VCaP (cell line): ENCODE data around the gene ATP11A.
A peak's percentile ranks its signal among the peaks of the same experiment; 100 is the strongest.

ENCODE experiments used
- H3K27ac ChIP-seq: fragments of 450-650 bp; 2 replicates; pipeline ENCODE4 v1.5.1; 2017
- TF ChIP-seq, protein P1 (sequence below): fragments of 450-650 bp; conservative IDR thresholded peaks from 2 replicates; pipeline ENCODE4 v1.5.1; 2017; ENCODE audit warnings: mild to moderate bottlenecking, moderate library complexity

ATP11A gene

DNA sequence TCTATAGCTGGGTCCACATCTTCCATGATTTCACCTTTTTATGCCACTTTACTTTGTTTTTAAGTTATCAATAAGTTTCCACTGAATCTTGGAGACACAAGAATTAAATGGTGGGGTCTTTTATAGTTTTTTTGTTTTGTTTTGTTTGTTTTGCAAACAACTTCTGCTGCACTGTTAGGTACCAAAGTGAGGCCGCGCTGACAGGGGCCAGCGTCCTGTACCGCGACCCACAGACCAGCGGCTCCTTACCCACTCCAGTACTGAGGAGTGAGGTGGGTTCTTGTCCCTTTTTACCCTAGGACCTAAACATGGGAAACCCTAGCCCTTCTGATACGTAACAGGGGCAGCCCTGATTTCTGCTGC lies 203.3 kb downstream of the ATP11A start:
- TF ChIP-seq, protein P1, sequence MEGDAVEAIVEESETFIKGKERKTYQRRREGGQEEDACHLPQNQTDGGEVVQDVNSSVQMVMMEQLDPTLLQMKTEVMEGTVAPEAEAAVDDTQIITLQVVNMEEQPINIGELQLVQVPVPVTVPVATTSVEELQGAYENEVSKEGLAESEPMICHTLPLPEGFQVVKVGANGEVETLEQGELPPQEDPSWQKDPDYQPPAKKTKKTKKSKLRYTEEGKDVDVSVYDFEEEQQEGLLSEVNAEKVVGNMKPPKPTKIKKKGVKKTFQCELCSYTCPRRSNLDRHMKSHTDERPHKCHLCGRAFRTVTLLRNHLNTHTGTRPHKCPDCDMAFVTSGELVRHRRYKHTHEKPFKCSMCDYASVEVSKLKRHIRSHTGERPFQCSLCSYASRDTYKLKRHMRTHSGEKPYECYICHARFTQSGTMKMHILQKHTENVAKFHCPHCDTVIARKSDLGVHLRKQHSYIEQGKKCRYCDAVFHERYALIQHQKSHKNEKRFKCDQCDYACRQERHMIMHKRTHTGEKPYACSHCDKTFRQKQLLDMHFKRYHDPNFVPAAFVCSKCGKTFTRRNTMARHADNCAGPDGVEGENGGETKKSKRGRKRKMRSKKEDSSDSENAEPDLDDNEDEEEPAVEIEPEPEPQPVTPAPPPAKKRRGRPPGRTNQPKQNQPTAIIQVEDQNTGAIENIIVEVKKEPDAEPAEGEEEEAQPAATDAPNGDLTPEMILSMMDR: no peak
- peak overlapping the region; percentile 63 for H3K27ac ChIP-seq

DNA sequence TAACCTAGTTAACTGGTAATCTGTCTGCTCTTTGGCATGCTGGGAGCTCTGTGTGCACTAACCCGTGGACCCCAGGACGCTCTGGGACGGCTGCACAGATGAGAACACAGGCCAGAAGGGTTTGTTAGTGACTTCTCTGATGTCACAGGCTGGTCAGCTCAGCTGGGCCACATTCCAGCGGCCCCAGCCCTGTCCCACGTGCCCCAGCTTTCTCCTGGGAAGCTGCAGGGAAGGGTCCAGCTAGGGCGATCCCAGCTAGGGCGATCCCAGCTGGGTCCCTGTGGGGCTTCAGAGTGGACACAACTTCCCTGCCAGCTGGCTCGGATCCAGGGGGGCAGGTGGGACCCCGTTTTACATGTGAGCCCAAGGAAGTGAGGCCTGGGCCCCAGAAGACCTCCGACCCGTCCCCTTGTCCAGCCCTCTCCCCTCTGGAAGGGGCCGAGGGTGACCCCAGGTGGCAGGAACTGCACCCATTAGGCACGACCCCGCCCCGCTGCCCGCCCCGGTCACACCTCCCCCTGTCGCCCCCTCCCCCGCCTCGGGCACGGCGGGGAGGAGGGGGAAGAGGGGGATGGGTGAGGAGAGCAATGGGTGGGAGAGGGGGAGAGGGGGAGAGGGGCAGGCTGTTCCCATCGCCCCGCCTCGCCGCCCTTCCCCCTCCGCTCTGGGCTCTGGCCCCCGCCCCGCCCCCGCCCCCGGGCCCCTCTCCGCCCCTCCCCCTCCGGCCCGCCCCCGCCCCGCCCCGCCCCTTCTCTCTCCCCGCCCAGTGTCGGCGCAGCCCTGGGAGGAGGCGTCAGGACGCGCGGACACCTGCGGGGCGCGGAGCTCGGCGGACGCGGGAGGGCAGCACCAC lies 204.0 kb downstream of the ATP11A start:
- TF ChIP-seq, protein P1: no peak
- peak overlapping the region; percentile 63 for H3K27ac ChIP-seq

- TF ChIP-seq, protein P1: no peak
- H3K27ac ChIP-seq: peak overlapping the region; percentile 63; the same call in 1 of the 2 replicates
Measured at GRCh38 chr13:112894423-112894672, 204.5 kb downstream of the ATP11A start.

DNA sequence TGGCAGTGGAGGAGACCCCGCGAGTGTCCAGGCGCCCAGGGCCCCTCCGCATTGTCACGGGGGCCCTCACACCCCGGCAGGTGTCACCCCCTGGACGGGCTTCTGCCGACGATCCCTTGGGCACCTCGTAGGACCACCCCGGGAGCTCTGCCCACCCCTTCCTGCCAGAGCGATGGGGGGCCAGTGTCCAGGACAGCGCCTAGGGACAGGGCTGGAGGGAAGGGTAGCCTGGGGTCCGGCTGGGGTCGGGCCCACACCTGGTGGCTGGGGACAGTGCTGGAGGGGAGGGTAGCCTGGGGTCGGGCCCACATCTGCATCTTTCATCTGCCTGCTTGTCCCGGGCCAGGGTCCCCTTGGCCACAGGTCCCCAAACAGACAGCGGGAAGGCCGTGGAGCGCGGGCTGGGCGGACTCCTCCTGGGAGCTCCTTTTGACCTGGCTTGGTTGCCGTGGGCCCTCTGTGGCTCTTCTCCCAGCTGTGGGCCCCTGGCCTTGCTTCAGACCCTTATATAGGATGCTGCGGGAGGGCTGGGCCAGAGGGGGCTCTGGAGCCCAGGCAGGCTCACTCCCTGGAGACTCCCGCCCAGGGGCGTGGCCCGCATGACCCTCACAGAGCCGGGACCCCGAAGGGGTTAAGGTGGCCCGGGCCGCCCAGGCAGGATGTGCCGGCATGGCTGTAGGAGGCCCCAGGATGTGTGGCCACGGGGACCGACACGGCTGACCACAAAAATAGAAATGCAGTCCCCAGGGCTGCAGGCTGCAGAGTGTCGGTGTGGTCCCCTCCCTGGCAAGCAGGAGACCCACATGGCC lies 205.0 kb downstream of the ATP11A start:
- peak overlapping the region; percentile 63; the same call in 1 of the 2 replicates for H3K27ac ChIP-seq
- TF ChIP-seq, protein P1: no peak

DNA sequence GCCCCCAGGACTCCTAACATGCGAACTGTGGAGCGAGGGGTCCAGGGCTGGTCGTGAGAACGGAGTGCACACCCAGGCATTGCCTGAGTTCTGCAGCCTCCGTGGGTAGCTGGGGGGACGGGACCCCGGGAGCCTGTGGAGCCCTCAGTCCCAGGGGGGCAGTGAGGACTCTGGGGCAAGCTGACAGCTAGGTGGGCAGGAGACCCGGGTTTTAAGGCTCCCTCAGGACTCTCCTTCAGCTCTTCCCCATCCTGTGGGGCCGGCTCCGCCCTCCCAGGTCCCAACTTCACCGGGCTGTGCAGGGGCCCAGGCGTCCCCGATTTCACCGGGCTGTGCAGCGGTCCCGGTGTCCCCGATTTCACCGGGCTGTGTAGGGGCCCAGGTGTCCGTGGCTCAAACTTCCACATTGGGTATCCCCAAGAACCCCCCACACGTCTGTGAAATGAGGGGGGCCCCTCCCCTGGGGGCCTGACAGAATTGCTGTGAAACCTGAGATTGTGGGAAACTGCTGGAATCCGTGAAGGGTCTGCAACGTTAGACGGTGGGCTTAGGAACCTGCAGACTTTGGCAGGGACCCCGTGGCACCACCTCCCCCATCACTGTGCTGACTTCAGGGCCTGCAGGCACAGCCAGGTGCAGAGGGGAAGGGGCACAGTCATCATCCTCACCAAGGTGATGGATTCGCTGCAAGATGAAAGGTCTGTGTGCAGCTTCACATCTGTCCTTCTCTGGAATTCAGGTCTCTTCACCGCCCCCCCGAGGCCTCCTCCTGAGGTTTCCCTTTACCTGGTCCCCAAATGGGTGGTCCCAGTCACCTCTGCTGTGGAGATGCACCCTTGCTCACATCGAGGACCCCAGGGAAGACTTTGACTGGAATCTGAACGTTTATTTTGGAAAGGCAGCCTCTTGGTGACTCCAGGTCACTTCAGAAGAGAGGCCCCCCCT lies 206.0 kb downstream of the ATP11A start:
- TF ChIP-seq, protein P1: no peak
- H3K27ac ChIP-seq: no peak overlapping the region; the same call in 1 of the 2 replicates

GRCh38 chr13:112896736-112897602 lies 207.1 kb downstream of the ATP11A start:
- TF ChIP-seq, protein P1: no peak
- H3K27ac ChIP-seq: no peak overlapping the region
